HG03354 (cell line): Measurements from ENCODE around the gene CCT3.

Experiments
- ATAC-seq: cut with Tn5 transposase; IDR thresholded peaks from one replicate; pipeline ENCODE4 v1.9.1; 2021; ENCODE audit warnings: mild to moderate bottlenecking; ENCODE audit not compliant: unreplicated experiment, poor library complexity, severe bottlenecking

Gene CCT3

DNA sequence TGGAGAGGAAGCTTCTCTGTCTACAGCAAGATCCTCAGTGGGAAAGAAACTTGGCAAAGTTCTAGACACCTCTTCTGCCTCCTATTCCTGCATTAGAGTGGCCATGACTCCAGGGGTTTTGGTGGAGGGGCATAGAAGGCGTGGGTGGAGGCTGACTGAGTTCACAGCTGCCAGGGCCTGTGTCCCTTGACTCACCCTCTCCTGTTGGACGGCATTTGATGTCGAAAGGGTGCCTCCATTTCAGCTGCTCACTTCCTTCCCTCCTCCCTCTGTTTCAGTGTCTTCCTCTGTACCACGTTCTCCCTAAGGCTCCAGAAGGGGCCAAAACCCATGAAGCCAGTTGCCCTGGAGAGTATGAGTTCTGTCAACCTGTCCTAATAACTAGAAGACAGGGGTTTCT, 53.3 kb downstream of the CCT3 start:
- no peak for ATAC-seq

DNA sequence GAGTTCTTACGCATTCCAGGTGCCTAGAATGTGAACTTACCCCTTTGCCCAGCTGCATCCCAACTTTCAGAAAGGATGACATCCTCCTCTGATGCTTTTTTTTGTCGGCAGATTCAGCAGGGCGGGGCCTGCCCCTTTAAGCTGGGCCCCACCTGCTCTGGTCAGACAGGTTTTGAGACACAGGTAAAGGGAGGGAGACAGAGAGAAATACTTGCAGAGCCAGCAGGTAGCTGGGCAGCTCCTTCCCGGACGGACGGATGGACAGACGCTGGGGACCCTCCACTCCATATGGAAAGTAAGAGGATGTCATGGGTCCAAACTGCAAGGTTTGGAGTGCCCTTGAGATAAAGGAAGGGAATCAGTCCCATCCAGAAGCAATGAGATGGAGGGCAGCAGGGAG, 54.0 kb downstream of the CCT3 start, which contains the start of gene TMEM79:
Gene TMEM79, plus strand, starts transcription at position 214 of the 400 bp plus-strand sequence. CDS start 902 bp downstream, outside the sequence.
- no peak for ATAC-seq

DNA sequence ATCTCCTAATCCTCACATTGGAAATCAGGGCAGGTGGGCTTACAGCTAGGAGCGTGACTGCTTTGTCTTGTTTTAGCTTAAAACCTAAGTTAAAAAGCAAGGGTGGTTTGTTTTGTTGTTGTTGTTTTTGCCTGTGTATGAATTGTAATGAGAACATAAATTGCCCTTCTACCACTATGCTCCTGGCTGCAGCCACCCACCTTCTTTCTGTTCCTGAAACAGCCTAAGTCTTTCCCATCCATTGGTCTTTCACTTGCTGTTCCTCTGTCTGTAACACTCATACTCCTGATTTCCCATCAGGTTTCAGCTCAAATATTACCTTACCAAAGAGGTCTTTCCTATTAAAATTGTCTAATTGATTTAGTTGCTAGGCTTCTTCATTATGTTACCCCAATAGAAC, 54.6 kb downstream of the CCT3 start:
- ATAC-seq = no peak

DNA sequence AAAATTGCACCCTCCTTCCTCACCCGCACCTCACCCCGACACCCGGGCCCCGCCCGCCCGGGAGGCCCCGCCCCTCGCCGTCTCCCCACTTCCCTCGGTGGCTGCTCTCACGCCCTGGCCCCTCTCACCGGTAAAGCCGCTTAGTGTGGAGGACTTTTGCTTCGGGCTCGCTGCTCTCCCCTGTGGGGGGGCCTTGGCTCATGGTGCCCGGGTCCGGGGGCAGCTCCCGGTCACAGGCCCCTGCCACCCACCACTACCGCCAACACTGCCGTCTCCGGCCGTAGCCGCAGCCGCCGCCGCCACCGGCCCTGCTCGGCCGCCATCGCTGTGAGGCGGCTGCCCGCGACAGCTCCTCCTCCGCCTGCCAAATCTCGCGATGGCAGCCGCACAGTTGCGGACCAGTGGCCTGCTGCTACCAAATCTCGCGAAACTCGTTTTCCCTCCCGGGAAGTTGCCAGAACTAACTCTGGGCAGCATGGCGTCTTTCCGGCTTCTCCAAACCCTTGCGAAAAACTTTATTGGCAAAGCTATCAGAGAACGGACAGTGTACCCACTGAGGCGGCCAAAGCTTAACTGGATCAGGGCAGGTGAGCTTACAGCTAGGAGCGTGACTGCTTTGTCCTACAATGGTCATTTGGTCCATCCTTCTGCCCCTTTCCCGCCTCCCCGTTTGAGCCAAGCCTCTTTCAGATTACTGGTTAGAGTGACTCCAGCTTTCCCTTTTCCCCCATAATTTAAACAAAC, 55.4 kb downstream of the CCT3 start, which contains the start of gene SMG5:
Gene SMG5, minus strand, starts transcription at position 347 of the 744 bp plus-strand sequence. Its CDS starts 145 bp downstream, at position 202.
- peak; percentile 87 for ATAC-seq

DNA sequence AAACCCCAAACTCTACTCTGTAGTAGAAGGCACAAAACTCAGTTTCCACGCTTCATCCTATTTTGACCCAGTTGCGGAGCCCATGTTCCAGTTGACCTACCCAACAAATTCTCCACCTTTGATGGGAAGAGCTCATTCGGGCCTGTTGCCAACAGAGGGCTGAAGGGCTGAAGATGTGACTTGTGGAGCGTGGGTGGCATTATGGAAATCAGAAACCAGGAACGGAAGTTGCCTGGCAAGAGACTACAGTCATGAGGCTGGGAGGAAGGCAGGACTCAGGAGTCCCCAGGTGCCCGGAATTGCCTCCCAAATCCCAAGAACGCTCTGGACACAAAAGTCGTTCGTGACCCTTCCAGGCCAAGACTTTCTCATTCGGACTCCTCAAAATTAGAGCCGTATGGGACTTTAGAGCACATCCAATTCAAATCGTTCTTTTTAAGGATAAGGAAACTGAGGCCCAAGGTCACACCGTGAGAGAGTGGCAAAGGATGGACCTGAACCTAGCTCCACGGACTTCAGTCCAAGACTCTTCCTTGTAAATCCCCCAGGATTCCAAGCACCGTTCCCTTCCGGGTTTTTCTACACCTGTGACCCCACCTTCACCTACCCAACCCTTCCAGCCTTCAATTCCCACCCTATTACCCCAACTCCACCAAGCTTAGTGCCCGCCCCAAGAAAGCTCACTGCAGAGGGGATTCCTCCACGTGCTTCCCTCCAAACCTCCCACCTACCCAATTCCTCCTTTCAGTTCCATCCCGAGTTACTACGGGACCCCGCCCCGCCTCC, 56.2 kb downstream of the CCT3 start:
- ATAC-seq = no peak

DNA sequence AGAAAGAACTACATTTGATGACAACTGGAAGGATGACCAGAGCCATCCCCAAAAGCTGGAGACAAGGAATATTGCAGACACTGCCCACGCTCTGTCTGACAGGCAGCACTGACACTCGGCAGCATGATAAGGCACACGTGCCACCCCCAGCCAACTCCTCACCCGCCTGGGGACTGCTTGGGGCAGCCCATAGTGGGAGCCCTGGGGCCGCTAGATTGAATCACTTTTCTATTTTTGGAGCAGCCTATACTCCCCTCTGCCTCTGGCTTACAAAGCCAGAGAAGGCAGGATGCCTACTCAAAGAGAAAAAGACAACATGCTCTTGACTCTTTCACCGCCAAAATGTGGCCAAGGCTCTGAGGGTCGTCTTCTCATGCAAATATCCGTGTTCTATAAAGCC, 56.8 kb downstream of the CCT3 start:
- ATAC-seq = peak; percentile 50

DNA sequence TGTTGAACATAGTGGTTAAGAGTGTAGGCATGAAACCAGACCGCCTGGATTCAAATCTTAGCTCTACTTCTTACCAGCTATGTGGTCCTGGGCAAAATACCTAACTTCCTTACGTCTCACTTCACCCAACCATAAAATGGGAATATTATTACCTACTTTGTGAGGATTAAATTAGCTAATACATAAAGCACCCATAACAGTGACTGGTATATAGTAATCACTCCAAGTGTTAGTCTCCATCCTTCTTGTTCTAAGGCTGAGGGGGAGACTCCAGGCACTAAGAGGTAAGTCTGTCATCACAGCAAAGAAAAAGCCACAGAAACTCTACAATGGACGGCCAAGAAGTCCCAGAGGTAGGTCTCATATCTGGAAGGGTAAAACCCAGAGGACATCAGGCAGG, 58.3 kb downstream of the CCT3 start:
- ATAC-seq = no peak

DNA sequence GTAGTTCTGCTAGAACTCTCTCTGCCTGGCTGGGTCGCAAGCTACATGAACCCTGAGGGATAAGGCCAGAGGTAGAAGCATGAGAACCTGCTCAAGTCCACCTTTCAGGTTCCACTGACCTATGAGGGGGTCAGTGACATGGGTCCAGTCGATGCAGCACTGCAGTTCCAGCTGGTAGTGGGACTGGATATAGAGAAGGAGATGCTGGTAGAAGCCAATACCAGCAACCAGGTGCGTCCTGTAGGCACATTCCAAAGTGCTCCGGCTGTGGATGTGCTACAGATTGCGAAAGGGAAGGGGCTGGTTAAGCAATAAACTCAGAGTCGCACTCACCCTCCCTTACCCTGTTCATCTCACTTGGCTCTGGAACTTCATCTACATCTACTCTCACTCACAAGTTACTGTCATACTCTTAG, 61.1 kb downstream of the CCT3 start:
- no peak for ATAC-seq

DNA sequence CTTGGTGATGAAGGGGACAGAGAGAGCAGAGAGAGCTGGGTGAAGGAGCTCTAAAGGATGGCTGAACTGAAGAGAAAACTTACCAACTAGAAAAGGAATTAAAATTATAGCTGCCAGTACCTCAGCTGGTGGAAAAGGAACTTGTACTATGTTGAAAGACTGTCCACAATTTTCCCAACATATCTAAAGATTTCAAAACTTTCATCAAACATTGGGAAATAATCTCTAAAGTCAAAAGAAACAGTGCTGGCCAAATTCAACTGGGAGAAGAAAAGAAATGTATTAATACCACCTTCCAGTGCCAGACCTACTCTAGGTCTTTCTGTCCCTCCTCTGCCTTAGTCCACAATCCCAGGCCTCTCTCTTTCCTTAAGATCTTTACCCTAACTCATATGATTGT, 61.6 kb downstream of the CCT3 start:
- ATAC-seq = no peak

DNA sequence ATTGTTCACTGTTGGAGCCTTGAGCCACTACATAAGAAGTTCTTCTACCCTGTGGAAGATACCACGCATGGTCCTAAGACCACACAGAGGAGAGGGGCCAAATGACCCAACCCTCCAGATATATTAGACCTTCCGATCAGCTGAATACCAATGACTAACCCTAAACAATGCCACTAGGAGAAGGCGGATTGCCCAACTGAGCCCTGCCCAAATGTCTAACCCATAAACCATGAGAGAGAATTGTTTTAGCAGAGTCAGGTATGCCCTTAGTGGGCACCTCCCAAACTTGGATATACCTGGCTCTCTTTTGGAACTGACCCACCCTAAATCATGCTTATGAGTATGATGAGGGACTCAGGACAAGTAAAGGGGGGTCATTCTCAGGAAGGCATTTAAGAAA, 67.8 kb downstream of the CCT3 start:
- no peak for ATAC-seq

DNA sequence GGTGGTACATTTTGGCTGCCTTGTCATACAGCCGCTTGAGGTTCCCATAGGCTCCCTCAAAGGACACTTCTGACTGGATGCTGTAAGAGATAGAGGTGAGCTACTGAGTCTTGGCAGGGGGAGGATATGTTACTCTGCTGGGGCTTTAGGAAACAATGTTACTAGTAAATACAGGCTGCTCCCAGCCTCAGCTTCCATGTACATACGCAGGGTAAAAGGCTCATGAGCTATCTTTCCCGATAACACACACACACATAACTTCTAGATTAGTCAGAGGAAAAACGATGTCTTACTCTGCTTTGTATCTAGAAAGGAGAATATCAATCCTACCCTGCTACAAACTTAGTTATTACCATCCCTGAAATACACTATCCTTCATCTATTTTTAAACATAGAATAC, 69.8 kb downstream of the CCT3 start:
- ATAC-seq = no peak

DNA sequence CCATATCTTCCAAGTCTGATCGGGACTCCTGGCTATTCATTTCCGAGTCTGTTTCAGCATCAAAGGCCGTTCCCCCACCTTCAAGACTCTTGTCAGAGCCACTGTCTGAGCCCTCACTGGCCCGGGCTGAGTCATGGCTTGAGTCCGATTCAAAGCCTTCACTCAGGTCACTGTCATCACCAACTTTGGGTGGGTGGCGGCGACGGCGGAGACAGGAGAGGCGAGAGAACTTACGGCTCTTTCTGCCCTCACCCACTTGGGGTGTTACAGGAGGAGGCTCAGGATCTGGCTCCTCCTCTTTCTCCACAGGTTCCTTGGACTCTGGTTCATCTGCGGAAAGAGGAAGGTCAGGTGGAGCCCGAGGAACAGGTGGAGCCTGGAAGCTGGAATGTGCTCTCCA, 72.0 kb downstream of the CCT3 start:
- no peak for ATAC-seq

DNA sequence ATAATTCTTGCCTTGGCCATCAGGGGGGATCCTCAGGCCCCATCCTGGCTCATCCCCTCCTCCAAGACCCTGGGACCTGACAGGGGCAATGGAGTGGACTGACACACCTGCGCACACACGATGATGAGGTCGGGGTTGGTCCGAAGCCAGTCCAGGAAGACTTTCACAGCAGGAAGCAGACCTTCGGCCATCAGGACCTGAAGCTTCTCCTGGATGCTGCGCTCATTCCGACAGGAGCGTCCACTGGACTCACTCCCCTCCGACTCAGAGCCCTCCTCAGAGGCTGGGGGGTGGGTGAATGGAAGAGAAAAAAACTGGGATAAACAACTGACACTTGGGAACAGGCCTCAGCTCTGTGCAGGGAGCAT, 74.8 kb downstream of the CCT3 start:
- no peak for ATAC-seq

DNA sequence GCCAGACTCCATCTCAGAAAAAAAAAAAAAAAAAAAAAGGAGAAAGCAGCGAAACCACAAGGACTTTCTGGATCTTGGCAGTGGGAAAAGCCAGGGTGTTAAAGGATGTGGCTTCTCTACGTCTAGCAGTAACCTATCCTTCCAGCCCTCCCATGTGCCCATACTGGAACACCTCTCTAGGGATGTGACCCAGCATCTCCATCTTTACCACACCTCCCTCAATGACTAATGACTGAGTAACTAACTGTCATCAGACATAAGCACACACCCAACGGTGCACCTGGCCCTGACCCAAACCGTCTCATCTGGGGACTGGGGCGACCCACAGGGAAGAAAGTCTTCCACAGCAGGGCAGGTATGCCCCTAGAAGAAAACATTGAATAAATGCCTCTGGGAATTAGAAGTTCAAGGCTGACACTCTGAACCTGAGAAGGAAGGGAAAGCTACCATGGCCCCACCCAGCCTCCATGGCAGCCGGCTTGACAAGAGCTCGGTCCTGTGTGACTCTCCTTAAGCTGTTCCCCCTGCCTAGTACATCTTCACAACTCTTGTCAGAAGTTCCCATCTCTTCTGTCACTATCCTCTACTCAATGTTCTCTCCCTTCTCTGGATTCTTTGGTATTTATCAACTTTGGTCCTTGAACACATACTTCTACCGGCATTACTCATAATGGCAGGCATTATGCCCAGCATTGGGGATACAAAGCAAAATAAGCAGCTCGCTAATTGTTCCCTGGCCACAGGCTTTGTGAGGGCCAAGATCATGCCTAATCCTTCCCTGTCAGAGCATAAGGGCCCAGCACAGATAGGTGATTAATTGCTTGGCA, 75.4 kb downstream of the CCT3 start:
- no peak for ATAC-seq

DNA sequence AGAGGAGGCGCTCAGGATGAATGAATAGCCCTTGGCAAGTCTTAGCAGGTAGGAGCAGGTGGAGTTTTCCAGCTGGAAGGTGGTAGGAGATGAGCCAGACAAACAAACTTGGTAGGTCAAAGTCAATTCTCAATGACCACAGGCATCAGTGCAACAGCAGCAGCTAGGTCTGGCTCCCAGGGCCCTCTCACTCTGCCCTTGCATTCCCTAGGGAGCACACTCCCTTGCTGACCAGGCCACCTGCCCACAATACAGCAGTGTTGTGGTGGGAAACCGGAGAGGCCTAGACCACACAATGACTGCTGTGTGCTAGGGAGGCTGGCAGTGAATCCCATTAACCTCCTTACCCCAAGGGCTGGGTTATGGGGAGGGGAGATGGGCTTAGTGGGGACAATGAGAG, 77.2 kb downstream of the CCT3 start:
- ATAC-seq = no peak

DNA sequence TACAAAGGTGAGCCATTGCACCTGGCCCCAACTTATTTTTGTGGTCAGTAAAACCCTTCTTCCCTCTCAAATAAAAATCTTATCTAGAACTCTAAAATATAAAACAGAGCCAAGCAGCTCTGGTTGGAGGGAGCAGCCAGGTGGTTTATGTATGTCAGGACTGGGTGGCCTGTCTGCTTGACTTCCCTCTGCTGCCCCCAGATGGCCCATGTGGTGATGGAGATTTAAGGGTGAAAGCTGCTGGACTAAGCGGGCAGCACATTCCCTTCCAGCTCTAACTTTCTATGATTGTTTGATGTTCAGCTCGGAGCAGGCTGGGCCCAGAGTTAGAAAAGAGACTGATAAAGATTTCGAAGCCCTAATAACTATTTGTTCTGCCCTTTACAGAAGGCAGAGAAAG, 78.3 kb downstream of the CCT3 start:
- ATAC-seq = no peak
